IPS DF 4.7 (cell line): Measurements from ENCODE around the gene KCND3.

Source experiments
- DNase-seq: peaks from one replicate; pipeline ENCODE4 v3.0.0-alpha.2; 2013; ENCODE audit warnings: low spot score; ENCODE audit errors: extremely low read depth

KCND3 gene

DNA sequence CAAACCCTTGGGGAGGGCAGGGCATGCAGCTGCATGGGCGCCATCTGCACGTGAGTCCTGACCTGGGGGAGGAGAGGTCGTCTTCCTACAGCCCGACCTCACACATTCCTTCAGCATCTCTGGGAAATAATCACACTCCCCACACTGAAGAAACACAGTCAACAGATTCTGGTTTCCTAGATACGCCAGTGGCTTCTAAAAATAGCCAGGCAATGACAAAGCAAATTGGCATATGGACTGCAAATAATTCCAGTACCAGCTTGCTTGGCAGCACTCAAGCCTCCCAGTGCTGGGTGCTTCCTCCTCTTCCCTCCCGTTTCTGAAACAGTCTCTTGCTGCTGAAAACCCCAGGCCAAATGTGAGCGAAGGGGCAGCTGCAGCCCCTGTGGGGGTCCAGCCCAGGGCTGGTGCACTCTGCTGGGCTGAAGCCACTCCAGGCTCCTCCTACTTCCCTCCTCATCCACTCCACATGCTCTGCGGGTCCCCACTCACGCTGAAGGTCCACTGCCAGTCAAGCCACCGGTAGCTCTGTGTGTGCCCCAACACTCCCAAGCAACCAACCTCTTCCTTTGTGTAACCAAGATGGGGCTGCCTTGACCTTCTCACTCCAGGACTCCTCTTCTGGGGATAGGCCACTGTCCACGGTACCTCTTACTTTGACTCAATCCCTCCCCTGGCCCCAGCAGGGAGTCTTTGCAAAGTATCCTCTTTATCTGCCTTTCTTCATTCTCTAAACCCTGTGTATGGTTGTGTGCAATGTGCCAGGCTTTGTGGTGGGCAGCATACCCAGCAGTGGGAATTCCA is 69.0 kb downstream of the KCND3 start:
- no peak for DNase-seq

DNA sequence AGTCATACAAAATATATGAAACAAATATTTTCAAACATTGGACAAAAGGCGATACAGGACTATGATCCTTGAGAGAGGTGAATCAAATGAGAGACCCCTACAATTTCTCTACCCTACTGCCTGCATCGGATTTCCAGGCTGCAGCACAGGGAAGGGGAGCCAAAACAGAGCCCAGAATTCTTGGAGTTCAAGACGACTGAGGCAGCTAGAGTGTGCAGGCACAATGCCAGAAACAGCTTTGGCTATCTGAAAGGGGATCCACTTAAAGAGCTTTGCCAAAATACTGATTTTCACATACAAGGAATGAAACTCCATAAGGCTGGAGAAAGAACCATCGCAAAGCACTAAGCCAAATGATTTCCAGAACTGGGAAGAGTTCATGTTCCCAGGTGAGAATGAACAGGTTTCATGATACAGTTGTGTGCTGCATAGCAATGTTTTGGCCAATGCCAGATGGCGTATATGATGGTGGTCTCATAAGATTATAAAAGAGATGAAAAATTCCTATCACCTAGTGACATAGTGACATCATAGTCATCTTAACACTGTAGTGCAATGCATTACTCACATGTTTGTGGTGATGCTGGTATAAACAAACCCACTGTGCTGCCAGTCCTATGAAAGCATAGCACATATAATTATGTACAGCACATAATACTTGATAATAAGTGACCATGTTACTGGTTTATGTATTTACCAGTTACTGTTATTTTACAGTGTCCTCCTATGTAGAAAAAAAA is 77.5 kb downstream of the KCND3 start:
- DNase-seq = no peak

DNA sequence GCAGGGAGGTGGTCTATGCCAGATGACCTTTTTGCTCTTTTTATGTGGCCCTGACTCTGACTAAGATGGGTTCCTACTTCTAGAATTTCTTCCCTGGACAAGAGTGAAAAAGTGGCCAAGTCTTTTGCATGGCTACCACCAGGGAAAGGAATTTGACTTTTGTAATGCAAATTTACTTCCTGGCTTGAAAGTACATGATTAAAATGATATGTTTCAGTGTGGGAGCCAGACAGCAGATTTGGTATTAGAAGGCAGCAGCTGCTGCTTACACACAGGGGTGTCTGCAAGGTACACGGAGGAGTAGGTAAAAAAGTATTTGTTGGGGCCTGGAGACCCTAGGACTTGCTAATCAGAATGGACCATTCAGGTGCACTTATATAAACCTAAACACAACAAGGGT is 78.4 kb downstream of the KCND3 start:
- DNase-seq = no peak

DNA sequence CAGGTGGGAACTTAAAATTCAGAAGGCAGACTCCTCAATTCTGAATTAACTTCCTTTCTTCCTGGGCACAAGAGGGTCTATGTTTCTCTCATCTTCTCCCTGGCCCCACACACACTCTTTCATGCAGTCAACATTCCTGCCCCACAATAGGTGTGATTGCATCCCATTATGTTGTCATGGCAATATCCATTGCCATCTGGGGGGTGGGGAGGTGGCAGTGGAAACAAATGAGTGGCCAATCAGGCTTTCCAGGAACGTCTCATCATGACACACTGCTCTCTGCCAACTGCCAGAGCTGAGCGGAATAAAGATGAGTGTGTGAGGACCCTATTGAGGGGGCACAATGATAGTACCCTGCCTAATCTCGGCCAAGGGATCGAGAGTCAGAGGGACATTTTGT is 80.4 kb downstream of the KCND3 start:
- no peak for DNase-seq

DNA sequence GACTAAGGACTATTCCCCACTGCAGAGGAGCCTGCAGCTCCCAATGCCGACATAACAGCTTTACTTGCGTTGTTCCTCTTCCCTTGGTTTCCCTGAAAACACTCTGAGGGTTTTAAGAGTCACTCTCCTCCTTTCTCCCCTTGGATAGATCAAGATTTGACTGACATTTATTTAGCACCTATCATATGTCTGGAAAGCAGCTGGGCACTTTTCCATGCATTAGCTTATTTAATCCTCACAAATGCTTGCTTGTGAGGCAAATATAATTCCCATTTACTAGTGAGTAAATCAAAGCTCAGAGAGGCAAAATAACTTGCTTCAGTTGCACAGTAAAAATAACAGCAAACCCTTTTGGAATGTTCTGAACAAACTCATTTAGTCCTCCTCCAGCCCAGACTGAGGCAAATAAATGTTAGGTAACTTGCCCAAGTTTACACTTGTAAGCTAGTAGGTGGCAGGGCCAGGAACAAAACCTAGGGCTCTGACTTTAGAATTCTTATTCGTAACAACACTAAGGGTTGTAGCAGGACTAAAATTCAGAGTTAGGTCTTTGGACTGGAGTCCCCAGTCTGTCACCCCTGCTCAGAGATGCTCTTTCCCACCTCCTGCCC is 81.4 kb downstream of the KCND3 start:
- DNase-seq = no peak

DNA sequence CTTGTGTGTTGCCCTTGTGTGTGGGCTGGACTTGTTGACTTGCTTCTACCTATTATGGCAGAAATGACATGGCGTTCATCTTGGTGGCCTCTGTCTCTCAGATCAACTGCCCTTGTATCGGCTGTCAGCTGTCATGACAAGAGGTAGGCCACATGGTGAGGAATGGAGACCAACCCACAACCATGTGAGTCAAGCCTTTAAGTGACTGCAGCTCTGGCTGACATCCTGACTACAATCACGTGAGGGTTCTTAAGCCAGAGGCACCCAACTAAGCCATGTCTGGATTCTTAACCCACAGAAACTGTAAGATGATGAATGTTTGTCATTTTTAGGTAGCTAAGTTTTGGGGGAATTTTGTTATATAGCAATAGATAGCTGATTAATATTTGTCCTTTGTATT is 82.1 kb downstream of the KCND3 start:
- no peak for DNase-seq

DNA sequence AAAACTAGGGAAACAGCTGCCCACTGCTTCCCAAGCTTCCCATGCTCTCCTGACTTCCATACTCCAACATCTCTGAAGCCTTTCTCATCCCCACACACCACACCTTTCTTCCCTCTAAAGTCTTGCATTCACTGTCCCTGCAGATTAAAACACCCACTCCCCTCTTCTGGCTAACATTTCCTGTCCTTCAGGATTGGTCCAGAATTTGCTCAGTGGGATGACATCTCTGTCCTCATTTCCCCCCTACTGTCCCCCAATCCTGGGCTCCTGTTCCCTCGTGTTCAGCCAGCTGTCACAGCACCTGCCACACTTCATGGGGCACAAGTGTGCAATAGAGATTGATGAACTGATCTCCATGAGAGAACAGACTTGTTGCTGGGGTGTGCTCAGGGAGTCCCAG is 82.7 kb downstream of the KCND3 start:
- DNase-seq = no peak

DNA sequence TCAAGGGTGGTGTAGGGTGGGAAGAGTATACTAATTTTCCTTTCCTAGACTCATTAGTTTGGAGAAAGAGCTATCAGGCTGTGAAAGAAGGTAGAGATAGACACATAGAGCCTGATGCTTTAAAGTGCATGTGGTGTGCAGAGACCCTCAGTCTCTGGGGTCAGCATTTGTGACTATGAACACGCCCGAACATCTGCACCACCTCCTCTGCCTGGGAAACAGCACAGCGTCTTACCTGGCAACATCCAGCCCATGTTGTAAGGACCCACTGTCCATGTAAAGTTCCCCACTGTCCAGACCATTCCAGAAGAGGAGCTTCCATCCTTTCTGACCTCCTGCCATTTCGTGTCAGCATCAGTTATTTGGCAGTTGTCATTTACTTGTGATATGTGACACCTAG is 83.4 kb downstream of the KCND3 start:
- DNase-seq = no peak

DNA sequence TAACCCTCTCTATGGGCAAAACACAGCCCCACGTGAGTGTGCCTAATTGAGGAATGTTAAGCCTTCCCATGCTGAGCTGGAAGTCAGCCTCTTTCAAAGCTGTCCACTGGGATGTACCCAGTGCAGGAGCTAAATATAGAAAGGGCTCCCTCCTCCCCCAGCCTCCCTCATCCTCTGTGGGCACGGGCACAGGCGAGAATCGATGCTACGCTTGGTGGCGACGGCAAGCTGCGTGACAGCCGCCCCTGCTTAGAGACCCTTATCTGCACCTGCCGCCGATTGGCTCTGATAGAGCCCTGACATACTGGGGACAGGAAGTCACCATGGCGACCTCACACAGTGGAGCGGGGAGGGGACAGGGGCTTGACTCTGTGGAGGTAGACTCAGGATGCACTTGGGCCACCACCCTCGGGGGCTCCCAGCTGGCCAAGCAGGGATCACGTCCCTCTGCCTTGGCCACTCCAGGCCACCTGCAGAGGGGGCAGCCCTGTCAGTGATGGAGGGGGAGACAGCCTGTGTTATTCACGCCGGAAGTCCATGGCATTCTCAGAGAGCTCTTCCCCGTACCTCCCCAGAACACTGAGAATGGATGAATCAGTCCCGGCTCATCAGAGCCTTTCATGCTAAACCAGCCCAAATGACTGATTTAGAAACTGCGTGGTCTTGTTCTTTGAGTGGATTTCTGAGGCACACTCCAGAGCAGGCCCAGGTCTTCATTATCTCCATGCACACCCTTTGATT is 84.8 kb downstream of the KCND3 start:
- no peak for DNase-seq

DNA sequence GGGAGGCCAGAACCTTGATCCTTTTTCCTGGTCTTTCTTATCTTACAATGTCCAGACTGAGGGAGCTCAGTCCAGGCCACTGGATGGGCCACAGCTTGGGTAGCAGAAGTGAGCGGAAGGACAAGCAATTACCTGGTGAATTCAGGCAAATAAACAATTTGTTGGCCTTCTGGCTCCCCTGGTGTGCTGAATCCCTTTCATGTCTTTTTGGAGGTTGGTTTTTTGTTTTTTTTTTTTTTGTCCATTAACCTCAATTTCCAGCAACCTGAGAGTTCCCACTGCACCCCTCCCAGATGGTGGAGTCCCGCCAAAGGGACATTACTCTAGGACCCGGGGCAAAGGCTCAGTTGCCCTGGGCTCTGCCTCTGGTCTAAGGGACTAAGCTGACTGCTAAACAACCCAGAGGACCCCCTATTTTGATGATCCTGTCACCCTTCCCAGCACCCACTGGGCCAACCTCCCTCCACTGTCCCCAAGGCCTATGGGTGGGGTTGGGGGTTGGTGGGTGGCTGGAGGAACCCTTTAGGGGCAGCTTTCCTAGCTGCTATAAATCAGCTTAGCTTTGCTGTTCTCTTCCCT is 85.5 kb downstream of the KCND3 start:
- DNase-seq = no peak

DNA sequence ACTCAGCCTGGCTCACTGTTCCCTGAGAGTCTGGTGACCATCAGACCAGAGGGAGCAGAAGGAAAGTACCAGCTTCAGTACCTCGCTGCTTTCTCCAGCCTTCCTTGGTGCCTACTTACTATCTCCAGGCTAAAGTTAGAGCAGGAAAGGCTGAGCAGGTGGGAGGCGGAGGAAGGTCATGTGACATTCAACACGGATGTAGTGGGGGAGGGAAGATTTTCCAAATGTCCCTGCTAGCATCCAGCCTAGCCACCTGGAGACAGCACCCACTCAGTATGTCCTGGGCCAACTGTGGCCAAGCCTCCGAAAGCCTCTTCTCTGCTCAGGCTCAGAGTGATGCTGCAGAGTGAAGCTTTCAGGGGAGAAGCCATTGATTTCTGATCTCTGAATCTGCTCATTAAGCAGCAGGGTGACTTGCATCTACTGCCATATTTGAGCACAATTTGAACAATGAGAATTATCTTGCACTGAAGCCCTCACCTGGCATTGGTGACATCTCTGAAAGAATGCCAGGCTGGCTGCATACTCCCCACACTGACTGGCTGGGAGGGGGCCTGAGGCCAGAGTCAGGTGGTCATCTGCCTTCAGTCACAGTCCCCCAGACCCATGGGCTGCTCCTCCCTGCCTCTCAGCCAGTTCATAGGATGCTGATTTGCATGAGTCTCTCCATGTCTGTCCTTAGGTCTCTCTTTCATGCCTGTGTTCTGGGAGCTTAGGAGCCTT is 86.2 kb downstream of the KCND3 start:
- DNase-seq = no peak

DNA sequence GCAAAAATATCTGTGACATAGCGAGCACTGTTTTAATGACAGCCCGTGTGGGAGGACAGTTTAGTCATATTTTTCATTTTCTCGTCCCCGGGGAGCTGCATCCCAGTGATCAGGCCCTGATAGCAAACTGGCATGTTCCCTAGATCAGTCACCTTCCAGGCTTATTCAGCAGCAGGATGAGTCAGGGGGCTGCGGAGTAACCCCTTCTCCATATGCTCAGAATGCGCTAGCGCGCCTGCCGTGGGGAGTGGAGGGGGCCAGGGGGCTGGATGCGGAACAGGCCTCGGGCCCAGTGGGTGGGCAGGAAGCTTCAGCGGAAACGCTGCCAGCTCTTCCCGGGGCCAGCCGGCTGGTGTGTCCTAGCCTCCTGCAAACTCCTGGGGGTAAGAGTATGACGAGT is 94.0 kb downstream of the KCND3 start:
- DNase-seq = no peak

DNA sequence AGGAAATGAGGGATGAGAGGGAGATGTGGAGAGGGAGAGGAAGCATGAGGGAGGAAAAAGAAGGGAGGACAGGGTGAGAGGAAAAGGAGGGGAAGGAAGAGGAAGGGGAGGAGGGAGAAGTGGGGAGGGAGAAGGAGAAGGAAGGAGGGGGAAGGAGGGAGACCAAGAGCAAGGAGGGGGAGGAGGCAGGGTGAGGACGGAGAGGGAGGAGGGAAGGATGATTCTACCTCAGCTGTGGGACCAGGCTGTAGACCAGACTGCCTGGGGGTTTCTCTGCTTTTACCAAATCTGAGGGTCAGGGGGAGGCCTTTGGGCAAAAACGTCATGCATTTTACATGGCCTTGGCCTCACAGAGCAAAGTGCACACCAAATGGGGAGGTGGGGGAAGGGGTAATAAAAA is 94.5 kb downstream of the KCND3 start:
- no peak for DNase-seq

DNA sequence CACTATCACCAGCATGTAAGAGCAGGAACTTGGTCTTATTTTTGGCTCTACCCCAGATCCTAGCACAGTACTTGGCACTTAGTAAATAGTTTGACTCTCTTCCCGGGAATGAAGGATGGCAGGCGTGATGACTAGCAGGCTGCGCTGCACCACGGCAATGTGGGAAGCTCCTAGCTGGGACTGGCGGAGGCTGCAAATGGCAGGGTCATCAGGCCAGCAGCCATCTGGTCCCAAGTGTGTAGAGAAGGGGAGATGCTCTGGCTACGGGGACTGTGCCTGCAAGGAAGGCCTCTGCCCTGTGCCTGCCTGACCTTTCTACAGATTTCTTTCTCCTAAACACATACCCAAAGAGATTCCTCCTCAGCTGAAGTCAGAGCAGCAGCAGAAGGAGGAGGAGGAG is 95.0 kb downstream of the KCND3 start:
- no peak for DNase-seq

DNA sequence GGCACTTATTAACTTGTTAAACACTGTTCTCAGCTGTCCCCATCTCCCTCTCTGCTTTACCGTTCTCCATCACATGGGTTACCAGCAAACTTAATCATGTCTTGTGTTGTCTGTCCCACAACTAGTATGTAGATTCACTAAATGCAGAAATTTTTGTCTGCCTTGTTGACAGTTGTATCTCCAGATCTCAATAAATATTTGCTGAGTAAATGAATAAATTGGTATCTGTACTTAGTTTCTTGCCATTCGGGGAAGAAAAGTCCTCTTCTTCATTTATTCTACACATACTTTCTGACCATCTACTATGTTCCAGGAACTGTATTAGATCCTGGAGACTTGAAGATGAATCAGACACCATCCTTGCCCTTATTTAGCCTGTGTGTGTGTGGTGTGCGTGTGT is 97.9 kb downstream of the KCND3 start:
- DNase-seq = no peak

DNA sequence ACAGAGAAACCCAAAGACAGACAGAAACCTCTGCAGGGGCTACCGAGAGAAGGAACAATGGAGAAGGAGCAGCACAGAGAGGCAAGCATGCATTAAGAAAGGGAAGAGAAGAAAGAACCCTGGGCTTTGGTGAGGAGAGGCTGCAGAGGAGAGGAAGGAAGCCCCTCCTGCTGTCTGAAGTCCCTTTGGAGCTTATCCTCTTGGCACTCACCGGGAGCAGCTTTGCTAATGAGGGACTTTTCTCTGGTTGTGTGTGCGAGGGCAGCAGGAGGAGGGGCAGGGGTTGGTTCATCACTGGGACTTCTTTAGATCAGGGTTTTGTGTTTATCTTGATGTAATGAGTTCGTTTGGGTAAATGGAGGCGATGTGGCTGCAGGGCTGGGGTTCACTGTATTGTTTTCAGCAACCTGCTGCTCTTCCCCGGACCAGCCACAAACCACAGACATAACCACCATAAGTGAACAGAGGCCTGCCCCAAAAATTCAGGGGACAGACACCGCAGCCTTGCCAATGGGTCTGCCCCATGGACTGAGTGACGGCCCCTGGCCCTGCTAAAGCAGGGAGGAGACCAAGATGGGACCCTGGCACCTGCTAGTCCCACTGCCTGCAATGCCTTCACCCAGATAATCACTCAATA is 100.6 kb downstream of the KCND3 start:
- no peak for DNase-seq

DNA sequence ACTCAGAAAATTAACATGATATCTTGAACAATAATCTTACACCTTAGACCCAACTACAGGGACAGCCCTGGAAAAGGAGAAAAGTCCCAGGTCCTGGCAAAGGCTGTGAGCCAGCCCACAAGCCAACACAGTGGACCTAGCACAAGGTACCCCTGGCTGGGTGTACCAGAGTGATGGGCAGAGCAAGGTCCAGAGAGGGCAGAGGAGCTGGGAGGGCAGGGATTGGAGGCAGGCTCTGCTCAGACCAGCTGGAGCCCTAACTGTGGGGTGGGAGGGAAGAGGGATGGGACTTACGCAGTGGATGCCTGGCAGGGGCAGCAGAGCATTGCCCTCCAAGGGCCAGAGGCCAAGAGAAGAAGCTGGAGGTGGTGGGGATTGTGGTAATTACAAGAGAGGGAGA is 101.6 kb downstream of the KCND3 start:
- no peak for DNase-seq

DNA sequence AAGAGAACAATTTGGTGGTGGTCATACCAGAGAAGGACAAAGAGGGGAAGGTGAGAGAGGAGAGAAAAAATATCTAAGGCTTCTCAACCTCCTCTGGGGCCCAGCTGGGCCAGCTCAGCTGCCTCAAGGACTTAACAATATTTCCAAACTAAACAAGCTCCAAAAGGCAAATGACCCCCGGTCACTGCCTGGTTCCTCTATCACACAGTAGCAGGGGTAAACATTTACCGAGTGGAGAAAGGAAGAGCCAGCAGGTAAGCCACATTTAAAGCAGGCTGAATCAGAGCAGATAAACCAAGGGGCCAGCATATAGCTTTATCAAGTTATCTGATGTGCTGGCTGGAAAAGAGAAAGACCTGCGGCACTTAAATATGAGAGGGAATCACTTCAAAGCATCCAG is 102.1 kb downstream of the KCND3 start:
- DNase-seq = no peak

DNA sequence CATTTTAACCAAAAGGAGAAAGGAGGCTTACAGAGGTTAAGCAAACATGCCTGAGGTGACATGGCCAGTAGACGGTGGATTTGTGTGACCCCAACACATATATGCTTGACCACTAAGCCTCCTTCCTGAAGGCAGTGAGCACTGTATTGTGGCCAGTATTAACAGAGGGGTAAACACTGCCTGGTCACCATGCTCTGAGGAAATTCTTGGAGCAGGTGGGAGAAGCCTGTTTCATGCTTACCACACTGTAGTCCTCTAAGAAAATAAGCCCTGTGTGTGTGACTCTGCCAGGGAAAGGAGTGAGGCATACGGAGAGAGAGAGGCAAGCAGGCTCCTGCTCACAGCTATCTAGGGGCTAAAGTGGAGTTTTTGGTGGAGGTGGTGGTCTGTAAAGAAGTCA is 102.7 kb downstream of the KCND3 start:
- no peak for DNase-seq

DNA sequence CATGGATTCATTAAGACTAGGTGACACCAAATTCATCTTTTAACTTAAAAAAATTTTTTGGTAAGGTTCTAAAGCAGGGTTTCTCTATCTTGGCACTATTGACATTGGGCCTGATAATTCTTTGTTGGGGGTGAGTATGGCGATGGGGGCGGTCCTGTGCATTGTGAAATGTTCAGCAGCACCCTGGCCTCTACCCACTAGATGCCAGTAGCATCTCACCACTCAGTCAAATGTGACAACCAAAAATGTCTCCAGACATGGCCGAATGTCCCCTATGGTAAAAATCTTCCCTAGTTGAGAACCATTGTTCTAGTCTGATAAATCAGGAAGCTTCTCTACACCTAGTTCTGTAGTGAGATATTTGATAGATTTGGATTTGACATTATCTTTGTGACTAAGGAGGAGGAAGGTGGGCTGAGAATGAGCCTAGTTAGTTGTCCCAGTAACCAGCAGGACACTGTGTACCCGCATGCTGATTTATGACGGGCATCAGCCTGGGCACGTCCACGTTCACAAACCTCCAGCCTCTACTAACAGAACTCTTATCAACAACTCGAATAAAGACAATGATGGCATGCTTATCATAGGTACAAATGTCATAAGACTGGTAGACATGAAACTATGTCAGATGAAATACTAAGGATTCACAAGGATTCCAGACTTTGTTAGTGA is 104.6 kb downstream of the KCND3 start:
- no peak for DNase-seq
